CD1c-positive myeloid dendritic cell (primary cell): ENCODE results near the gene ACTL6B.

Source experiments
- DNase-seq: peaks from one replicate; pipeline ENCODE4 v3.0.0-alpha.2; 2016; ENCODE audit errors: extremely low spot score

The ACTL6B gene

GRCh38 chr7:100626530-100627237 lies 29.6 kb downstream of the ACTL6B start:
- DNase-seq = peak; percentile 84

DNA sequence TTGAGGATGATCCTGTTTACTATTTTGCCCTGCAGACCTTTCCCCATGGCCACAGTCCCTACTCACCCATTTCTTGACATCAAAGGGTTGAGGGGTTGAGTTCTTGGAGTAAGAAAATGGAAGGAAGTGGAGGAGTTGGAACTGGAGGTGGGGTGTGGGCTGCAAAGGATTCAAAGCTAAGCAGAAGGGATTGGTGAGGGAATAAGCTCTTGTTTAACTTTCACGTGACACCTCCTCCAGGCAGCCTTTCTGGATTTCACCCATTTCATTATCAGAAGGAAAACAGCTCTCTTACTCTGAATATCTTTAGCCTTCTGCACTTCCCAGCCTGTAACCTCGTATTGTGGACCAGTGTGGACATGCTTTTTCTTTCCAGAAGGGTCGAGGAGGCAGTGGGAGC lies 30.2 kb downstream of the ACTL6B start:
- DNase-seq = no peak

DNA sequence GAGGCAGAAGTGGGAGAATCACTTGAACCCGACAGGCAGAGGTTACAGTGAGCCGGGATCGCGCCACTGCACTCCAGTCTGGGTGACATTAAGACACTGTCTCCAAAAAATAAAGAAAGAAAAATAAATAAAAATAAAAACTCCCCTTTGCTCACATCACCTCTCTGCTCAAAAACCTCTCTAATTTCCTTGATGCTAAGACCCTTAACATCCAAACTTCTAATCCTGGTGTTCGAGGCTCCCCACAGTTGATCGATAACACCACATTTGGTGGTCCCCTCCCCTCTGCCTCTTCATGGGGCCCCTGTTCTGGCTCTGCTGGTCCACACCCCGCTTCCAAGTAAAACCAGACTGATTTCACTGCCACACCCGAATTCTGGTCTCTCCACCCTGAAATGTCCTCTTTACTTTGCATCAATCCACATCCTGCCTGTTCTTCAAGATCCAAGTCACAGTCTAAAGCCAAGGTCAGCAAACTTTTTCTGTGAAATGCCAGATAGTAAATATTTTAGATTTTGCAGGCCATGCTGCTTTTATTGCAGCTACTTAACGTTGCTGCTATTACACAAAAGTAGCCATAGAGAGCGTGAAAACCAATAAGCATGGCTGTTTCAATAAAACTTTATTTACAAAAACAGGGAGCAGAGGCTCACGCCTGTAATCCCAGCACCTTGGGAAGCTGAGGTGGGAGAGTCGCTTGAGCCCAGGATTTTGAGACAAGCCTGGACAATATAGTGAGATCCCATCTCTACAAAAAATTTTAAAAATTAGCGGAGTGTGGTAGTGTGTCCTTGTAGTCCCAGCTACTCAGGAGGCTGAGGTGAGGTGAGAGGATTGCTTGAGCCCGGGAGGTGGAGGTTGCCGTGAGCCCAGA lies 32.1 kb downstream of the ACTL6B start:
- no peak for DNase-seq

DNA sequence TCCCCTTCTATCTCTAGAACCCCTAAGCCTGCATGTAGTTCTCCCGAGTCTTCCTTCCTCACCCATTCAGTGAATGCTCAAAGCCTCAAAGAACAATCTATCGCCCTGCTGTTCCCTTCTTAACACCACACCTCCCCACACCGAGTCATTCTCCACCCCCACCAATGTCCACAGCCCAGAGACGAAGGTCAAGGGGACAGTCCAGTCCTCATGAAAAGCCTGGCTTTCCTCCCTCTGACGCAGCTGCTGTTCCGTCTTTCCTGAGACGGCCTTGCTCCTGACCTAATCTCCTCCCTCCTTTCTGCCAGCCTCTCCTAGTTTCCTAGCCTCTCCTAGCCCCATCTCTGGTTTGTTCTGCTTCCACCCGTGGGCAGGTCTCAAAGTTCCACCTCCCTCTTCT lies 34.7 kb downstream of the ACTL6B start:
- no peak for DNase-seq

- DNase-seq = no peak
These were observed 35.4 kb downstream of the ACTL6B start for GRCh38 chr7:100620804-100621203.

GRCh38 chr7:100620239-100620638 lies 36.0 kb downstream of the ACTL6B start:
- no peak for DNase-seq

DNA sequence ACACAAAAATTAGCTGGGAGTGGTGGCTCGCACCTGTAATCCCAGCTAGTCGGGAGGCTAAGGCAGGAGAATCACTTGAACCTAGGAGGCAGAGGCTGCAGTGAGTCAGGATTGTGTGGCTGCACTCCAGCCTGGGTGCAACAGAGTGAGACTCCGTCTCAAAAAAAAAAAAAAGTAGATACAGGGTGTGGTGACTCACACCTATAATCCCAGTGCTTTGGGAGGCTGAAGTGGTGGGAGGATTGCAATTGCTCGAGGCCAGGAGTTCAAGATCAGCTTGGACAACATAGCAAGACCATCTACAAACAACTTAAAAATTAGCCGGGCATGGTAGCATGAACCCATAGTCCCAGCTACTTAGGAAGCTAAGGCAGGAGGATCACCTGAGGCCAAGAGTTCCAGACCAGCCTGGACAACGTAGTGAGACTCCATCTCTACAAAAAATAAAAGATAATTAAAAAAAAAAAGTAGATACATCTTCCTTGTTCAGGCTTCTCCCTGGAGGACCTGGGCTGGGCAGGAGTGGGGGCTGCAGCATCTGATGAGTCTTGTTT lies 41.9 kb downstream of the ACTL6B start:
- no peak for DNase-seq

DNA sequence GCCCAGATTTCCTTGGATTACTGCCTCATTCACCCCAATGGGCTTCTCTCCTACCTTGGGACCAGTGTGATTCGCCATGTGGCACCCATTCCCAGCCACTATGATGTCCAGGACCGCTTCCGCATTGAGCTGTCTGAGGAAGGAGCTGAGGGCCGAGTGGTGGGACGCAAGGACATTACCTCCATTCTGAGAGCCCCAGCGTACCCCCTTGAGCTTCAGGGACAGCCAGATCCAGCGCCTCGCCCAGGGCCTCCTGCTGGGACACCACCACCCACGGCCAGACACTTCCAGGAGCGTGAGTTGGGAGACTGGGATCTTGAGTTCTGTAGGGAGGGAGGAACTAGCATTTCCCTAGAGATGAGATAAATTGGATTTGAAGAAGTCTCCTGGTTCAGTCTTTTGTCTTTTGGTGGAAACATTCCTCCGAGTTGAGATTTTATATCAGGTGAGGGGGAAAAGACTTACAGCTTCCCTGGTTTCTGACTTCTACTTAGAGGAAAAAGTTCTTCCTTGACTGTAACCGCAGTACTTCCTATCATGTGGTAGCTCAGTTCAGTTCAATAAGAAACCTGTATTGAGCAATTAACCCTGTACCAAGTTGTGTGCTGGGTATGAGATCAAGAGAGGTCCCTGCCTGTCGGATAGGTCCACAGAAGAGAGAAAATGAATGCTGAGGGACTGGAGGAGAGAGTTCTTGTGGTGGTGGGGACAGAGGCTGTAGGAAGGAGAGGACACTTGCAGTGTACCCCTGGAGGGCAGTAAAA lies 42.7 kb downstream of the ACTL6B start:
- DNase-seq = peak; percentile 27

DNA sequence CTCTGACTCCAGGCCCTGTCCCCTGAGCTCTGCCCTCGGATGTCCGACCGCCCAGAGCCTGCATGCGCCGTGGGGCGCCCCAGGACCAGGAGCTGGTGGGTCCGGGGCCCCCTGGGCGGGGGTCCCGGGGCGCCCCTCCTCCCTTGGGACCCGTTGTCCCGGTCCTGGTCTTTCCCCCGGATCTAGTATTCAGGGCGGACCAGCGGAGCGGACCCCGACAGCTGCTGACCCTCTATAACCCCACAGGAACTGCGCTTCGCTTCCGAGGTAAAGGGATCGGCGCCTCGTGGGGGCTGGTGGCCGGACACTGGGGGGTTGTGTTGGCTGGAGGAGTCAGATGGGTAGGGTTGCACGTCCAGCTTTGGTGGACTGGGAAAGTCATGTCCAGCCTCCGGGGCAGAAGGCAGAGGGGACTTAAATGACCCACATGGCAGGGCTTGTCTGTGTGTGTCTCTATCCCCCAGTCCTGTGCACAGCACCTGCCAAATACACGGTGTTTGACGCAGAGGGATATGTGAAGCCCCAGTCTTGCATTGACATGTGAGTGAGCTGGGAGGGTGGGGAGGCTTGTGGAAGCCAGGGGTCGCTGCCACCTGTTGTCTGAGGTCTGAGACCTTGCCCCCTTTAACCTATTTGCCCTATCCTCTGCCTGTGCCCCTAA lies 43.4 kb downstream of the ACTL6B start:
- no peak for DNase-seq

- peak; percentile 100 for DNase-seq
These were observed 44.1 kb downstream of the ACTL6B start, which contains the start of gene MOSPD3 for GRCh38 chr7:100611983-100612729. TSS of gene MOSPD3 (plus strand) at chr7:100612540. CDS start at chr7:100612792, 252 bp downstream.

DNA sequence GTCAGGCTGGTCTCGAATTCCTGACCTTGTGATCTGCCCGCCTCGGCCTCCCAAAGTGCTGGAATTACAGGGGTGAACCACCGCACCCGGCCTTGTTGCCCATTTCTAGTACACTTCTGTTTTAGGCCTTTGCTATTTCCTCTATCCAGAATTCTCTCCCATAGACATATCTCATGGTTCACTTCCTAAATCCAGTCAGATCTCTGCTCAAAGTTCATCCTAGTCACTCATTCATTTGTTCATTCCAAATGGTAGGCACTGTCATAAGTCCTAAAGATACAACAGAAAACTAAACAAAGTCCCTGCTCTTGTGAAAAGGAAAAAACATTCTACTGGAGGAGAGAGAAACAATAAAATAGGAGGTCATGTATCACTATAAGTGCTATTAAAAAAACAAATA lies 46.3 kb downstream of the ACTL6B start:
- DNase-seq = peak; percentile 49

GRCh38 chr7:100607111-100607510 lies 49.1 kb downstream of the ACTL6B start:
- no peak for DNase-seq

GRCh38 chr7:100606313-100606712 lies 49.9 kb downstream of the ACTL6B start:
- DNase-seq = no peak

DNA sequence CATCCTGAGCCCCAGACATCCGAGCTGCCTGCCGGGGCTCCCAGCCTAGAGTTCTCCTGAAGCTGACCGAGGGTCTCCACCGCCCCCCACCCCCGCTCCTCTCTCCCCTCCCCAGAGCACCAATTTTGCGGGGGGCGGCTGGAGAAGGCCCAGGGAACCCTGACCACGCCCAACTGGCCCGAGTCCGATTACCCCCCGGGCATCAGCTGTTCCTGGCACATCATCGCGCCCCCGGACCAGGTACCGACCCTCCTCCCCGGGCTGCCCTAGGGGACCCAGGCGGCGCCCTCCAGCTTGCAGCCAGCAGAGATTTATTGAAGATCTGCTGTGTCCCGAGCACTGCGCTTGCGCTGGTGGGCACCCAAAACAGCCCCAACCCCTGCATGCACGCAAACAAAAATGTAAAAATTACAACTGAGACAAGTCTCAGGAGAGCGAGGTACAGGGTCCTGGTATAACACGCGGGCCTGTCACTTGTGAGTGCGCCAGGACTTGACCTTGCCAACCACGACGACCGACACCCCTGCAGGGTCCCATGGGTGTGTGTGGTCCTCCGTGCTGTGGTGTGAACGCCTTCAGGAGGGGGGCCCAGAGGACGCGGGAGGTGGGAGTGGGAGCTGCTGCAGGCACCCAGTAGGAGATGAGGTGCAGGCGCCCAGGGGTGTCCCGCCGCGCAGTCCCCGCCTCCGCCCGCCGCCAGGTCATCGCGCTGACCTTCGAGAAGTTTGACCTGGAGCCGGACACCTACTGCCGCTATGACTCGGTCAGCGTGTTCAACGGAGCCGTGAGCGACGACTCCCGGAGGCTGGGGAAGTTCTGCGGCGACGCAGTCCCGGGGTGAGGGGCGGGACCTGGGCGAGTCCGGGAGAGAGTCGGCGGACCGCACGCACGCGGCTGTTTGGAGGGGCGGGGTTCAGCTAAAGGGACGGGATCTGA lies 51.0 kb downstream of the ACTL6B start:
- DNase-seq = peak; percentile 86

DNA sequence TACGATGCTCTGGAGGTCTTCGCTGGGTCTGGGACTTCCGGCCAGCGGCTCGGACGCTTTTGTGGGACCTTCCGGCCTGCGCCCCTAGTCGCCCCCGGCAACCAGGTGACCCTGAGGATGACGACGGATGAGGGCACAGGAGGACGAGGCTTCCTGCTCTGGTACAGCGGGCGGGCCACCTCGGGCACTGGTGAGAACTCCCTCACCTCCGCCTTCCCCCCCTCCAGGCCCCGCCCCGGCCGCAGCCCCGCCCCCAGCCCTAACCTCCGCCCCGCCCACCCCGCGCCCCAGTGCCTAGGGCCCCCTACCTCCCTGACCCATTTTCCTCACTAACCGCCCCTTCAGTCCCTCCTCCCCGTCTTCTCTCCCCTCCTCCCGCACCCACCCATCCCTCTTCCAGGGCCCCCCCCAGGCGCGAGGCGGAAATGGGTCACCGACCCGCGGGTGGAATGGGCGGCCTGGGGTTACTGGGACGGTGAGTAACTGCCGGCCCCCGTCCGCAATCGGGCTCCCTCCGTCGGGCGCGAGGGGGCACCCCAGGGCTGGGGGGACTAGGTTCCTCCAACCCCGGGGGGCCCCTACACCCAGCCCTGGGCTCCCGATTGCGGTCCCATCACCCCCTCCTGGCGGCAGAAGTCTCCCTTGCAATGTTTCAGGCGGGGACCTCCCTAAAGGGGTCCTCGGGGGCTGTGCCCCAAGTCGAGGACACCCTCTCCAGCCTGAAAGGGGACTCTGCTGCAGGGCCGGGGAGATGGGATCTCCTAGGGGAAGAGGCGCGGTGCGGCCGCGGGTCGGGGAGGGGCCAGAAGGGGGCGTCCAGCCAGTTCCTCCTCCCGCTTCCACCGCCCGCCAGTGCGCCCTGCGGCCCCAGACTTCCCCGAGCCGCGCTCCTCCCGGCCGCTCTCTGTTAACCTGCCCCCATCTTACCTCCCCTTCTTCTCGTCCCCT lies 51.9 kb downstream of the ACTL6B start:
- DNase-seq = peak; percentile 85

DNA sequence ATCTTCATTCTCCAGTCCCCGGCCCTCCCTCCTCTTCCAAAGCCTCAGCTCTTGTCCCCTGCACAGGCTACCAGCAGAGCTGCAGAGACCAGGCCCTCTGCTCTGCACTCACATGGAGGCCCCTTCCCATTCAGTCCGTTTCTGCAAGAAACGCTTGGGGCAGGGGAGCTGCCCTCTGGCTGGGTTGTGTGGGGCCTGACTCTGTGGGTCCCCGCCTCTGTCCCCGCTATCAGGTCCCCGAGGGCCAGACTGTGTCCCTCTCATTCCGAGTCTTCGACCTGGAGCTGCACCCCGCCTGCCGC lies 52.6 kb downstream of the ACTL6B start:
- DNase-seq = no peak

GRCh38 chr7:100602889-100603725 lies 53.1 kb downstream of the ACTL6B start:
- no peak for DNase-seq

- no peak for DNase-seq
These were observed 55.6 kb downstream of the ACTL6B start for GRCh38 chr7:100600730-100601038.
